GM12891 (cell line): ENCODE results near the gene HMOX1.

Experiments
- PAX5 ChIP-seq: IDR thresholded peaks from 2 replicates; pipeline ENCODE4 v1.6.1; 2011; ENCODE audit warnings: low read length, moderate library complexity, mild to moderate bottlenecking; ENCODE audit not compliant: insufficient read depth, severe bottlenecking
- POLR2A ChIP-seq: IDR thresholded peaks from 2 replicates; pipeline ENCODE4 v1.6.1; 2011; ENCODE audit warnings: low read depth, low read length, control low read depth
- POLR2AphosphoS5 ChIP-seq: IDR thresholded peaks from 2 replicates; pipeline ENCODE4 v1.6.1; 2011; ENCODE audit warnings: low read depth, low read length, control low read depth
- POU2F2 ChIP-seq: IDR thresholded peaks from 2 replicates; pipeline ENCODE4 v1.6.1; 2011; ENCODE audit warnings: low read depth, mild to moderate bottlenecking, control low read depth, low read length, moderate library complexity
- SPI1 ChIP-seq: IDR thresholded peaks from 2 replicates; pipeline ENCODE4 v1.6.1; 2011; ENCODE audit warnings: low read depth, low read length, control low read depth
- TAF1 ChIP-seq: IDR thresholded peaks from 2 replicates; pipeline ENCODE4 v1.6.1; 2011; ENCODE audit warnings: low read depth, low read length, control low read depth

GRCh38 chr22:35357883-35358621 lies 22.8 kb upstream of the HMOX1 start:
- TF ChIP-seq POLR2A (no peak), TAF1 (no peak), POLR2AphosphoS5 (no peak), PAX5 (no peak), POU2F2 (no peak), SPI1 (no peak)
